NCI-H774 (cell line): ENCODE results near the gene DCP2.

Experiments
- DNase-seq: peaks from one replicate; lab custom pipeline; 2025; lab: John Stamatoyannopoulos, UW

Gene DCP2

GRCh38 chr5:112967520-112968083 lies 9.0 kb upstream of the DCP2 start:
- no peak for DNase-seq

DNA sequence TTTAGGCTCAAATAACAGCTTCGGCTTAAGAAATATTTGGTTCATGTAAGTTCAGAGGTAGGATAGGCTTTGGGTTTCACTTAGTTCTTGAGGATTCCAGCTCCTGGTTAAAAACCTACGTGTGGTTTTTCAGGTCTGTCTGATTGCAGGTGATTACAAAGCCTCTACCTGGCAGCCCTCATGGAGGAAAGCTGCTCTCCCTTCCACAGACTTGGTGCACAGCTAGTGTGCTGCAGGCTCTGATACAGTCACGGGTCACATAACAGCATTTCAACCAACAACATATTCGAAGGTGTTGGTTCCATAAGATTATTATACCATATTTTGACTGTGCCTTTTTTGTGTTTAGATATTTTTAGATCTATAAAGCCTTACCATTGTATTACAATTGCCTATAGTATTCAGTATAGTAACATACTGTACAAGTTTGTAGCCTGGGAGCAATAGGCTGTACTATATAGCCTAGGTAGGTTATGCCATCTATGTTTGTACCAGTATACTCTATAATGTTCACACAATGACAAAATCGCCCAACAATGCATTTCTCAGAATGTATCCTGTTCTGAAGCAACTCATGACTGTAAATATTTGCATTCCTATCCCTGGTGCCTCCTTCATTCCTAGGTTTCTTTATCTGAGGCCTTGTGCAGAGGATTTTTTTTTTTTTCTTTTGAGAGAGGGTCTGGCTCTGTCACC lies 8.0 kb upstream of the DCP2 start:
- DNase-seq: no peak

GRCh38 chr5:112971276-112971675 lies 5.3 kb upstream of the DCP2 start:
- no peak for DNase-seq

- no peak for DNase-seq
These were observed 3.6 kb upstream of the DCP2 start for GRCh38 chr5:112973036-112973435.

DNA sequence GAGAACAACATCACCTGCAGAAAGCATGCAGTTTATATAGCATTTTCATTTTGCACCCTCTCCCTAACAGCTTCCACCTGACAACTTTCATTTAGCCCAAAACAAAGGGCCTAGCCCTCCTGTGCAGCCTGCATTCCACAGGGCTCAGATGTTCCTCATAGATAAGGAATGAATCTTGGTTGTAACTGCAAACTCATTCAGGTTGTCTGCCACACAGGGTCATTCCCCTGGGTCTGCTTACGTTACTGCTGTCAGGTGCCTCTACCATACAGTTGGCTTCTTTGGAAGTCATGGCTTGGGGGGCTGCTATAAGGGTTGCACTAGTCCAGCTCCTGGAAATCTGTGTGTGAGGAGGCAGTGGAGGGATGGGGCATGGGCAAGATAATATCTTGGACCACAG lies 2.7 kb upstream of the DCP2 start:
- DNase-seq: no peak

GRCh38 chr5:112974901-112975300 lies 1.7 kb upstream of the DCP2 start:
- DNase-seq: no peak

DNA sequence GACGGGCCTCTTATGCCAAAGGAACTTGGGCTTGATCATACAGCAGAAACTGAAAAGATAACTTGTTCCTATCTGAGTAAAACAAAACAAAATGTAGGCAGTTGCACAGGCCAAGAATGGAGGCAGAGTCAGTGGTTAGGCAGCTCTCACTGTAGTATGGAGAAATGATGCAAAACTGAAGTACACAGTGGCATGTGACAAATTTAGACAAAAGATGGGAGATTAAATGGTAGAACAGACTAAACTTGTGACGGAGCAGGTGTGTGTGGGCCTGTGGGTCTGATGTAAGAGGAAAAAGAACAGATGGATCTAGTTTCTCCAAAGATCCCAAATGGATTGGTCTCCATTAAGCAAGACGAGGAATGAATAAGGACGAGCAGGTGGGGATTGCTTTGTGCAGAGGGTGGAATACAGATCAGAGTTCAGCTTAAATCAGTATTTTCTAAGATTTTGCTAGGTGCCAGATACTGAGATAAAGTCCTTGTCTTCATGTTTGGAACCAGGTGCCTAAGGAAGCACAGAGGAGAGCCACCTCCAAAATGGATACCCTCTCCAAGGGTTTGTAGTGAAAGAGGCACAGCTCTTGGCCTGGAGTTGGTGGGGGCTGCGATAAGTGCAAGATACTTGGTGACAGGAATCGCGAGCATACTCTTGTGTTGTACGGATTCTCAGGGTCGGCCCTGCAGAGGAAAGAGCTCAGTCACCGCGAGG lies 722 bp upstream of the DCP2 start:
- peak; percentile 56 for DNase-seq

DNA sequence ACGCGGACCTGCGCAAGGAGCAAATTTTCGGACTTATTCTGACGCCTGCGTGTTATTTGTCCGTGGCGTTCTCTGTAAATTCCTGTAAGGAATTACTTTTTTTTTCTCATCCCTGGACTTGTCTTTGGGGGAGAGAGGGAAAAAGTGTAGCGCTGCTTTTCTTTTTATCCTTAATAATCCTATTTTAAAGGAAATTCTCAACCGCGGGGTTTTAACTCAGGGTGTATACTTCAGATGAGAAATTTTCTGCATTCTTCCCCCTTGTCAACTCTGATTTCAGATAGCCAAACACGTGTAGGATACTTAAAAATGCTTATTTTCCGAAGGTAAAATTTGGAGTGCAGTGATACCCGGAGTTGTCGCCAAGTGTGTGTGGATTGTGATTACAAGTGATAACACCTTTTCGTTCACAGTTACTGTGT lies 853 bp downstream of the DCP2 start:
- no peak for DNase-seq

DNA sequence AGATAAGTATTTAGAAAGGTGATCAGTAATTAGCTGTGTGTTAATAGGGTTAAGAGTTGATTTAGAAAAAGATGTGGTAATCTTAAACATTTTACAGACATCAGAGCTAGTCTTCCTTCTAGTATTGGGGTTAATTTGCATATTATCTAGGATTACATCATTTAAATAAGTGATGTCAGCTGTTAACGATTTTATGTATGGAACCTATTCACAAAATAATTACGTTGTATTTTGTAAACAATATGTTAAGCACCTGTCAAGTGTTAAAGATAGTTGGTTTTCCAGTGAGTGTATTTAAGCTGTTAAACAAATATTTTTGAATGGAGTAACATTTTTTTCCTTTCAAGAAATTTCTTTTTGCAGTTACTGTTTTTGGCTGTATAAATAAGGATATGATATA lies 2.2 kb downstream of the DCP2 start:
- peak; percentile 7 for DNase-seq

- DNase-seq: no peak
These were observed 3.1 kb downstream of the DCP2 start for GRCh38 chr5:112979723-112980122.

- no peak for DNase-seq
These were observed 6.8 kb downstream of the DCP2 start for GRCh38 chr5:112983363-112983762.

- no peak for DNase-seq
These were observed 9.6 kb downstream of the DCP2 start for GRCh38 chr5:112986224-112986623.

DNA sequence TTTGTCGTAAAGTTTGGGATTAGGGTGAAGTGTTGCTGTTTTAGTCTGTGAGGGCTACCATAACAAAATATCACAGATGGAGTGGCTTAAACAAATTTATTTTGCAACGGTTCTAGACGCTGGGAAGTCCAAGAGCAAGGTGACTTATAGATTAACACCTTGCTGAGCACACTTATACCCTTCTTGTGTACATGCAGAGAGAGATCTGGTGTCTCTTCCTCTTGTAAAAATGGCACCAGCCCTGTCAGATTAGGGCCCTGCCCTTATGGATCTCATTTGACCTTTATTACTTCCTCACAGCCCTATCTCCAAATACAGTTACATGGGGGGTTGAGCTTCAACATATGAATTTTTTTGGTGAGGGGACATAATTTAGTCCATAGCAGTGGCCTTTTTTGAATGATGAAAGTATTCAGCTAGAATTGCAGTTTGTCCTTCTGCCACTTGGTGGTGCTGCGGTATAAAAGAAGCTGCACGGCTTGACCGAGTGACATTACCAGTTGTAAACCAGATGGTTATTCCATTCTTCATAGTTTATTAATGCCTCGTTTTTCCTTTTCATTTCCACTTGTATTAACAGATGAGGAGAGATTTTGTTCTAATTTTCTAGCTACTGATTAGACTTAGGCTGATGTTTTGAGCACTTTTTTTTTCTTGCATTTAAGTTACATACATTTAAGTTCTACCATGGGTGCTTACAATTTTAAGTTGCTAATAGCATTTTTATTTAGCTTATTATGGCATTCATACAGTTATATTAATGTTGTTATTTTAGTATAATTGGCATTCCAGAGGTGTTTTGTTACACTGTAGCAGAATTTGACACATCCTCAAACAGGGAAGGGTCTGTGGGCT lies 19.4 kb downstream of the DCP2 start:
- DNase-seq: no peak

- DNase-seq: no peak
These were observed 20.3 kb downstream of the DCP2 start for GRCh38 chr5:112996830-112997374.

GRCh38 chr5:112998296-112998695 lies 21.7 kb downstream of the DCP2 start:
- no peak for DNase-seq

DNA sequence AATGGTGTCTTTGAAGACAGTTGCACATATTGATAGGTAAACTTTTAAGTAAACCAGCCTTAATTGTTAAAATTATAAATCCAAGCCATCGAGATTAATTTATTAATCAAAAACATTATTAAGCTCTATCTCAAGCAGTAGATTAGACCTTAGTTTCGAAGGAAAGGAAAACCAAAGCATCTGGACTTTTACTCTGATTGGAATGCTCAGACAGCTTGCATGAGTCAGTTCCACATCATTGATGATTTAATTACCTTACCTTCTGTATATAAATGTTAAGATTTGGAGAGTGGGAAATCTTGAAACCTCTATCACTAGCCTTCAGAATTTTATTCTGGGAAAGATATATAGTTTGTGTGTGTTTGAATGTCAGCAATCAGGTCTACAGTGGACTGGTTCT lies 23.9 kb downstream of the DCP2 start:
- no peak for DNase-seq

- no peak for DNase-seq
These were observed 25.8 kb downstream of the DCP2 start for GRCh38 chr5:113002423-113002822.

- no peak for DNase-seq
These were observed 27.2 kb downstream of the DCP2 start for GRCh38 chr5:113003763-113004162.

DNA sequence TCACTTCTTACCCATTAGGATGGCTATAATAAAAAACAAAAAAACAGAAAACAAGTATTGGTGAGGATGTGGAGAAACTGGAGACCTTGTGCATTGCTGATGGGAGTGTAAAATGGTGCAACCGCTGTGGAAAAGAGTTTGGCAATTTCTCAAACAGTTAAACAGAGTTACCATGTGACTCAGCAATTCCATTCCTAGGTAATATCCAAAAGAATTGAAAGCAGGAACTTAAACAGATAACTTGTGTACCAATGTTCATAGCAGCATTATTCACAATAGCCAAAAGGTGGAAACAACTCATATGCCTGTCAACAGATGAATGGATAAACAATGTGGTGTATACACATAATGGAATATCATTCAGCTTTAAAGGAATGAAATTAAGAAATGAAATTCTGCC lies 28.9 kb downstream of the DCP2 start:
- no peak for DNase-seq

GRCh38 chr5:113017881-113018635 lies 41.5 kb downstream of the DCP2 start:
- DNase-seq: no peak

GRCh38 chr5:113020461-113021273 lies 44.1 kb downstream of the DCP2 start:
- DNase-seq: no peak
